HG03097 (cell line): ENCODE data around the gene HAGH.
A peak's percentile ranks its signal among the peaks of the same experiment; 100 is the strongest.

ENCODE experiments used
- ATAC-seq: cut with Tn5 transposase; IDR thresholded peaks from one replicate; pipeline ENCODE4 v1.9.1; 2021; ENCODE audit not compliant: unreplicated experiment, low FRiP score

Gene HAGH

GRCh38 chr16:1788095-1788707, 38.4 kb downstream of the HAGH start:
- no peak for ATAC-seq

DNA sequence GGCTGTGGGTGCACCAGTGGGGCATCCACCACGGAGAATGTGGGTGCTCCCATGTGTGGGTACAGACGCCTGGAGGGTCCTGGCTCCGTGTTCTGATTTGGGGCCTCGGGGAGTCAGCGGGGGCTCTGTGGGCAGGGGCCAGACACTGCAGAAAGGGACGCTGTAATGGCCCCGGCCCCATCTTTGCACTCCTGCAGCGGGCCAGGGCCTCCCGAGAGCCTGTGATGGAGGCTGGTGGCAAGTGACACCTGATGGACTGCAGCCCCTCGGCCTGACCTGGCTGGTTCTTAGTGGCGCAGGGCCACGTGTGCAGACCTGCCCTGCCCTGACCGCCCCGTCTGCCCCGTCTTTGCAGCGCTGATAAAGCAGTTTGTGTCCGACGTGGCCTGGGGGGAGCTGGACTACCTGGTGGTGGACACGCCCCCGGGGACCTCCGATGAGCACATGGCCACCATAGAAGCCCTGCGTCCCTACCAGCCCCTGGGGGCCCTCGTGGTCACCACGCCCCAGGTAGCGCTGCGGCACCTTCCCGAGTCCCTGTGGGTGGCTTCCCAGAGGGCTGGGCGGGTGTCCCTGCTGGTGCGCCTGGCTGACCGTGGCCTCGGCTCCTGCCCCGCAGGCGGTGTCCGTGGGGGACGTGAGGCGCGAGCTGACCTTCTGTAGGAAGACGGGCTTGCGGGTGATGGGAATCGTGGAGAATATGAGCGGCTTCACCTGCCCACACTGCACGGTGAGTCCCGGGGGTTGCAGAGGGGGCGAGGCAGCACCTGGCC, 39.1 kb downstream of the HAGH start:
- ATAC-seq, result no peak

DNA sequence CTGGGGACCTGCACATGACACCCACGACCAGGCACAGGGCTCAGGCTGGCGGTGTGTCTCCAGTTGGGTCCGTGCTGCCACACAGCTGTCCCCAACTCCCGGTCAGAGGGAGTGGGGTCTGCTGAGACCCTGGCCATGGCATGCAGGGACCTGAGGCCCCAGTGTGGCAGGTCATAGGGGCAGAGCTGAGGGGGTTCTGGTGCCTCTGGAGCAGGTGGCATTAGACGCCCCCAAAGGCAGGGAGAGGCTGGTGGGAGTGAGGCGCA, 39.6 kb downstream of the HAGH start:
- no peak for ATAC-seq

- no peak for ATAC-seq
Measured at GRCh38 chr16:1786242-1787055, 40.2 kb downstream of the HAGH start.

DNA sequence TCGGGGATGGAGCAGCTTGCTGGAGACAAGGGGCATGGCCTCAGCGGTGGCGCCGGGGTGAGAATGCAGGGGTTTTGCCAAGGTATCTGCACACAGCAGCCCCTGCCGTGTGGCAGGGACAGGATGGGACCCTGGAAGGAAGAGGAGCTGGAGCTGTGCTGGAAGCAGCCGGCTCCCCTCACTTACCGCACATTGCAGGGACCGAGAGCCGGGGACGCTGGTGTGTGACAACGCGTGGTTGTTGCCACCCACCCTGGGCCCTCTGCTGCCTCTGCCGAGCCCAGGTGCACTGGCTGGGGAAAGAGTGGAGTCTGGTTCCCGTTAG, 40.8 kb downstream of the HAGH start:
- ATAC-seq, result no peak

GRCh38 chr16:1784977-1785845, 41.4 kb downstream of the HAGH start:
- no peak for ATAC-seq

DNA sequence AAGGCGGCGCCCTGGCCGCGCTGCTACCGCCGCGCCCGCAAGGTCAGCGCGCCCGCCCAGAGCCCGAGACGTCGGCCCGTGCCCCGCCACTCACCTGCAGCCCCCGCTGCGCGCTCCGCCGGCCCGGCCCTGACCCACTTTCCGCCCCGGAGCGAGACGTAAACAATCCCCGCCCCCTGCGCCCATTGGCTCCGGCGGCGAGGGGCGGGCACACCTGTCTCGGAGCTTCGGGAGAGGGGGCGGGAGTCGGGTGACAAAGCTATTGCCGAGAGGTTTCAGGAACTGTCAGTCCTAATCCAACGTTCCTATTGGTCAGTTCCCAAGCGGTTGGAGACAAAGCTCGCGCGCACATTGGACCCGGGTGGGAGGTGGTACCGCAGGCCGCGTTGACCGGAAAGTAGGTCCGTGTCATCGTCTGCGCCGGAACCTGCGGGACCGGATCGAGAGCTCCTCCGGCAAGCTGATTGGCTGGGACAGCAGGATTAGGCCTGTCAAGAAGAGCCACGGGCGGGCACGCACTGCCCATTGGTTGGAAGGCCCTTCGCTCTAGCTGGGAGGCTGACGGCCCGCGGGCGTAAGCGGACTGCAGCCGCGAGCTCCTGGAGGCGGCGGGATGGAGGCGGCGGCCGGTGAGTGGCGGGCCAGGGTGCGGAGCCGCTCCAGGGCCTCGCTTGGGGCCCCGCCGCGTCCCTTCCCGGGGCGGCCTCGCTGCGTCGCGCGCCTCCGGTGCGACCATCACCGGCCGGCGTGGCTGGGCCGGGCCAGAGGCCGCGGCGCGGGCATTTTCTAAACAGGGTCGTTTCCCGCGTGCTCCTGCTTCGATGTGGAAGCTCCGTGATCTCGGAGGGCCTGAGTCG, 44.0 kb downstream of the HAGH start, which contains the start of the genes NUBP2 and SPSB3:
NUBP2 (plus strand) TSS at position 553 of the 857 bp plus-strand sequence; CDS start at position 614, 61 bp downstream.
SPSB3 (minus strand) TSS at position 164 of the 857 bp plus-strand sequence. CDS start 1,088 bp downstream, outside the sequence.
- peak; percentile 79 for ATAC-seq

- ATAC-seq, result peak; percentile 12
Measured at GRCh38 chr16:1781758-1782407, 44.7 kb downstream of the HAGH start.

DNA sequence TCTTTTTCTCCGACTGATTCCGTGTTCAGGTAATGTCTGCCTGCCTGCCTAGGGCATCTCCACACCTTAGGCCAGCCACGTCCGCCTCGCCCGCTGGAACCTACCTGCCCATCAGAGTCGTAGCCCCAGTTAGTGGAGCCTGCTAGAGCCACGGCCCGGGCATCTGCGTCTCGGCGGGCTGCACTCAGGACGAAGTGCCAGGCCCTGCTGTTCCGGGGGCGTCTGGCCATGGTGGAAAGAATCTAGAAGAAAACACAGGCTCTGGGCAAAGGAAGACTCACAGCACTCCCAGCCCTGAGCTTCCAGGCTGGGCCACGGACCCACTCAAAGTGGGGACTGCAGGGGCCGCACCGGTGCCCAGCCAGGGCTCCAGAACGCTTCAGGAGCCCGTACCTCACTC, 45.4 kb downstream of the HAGH start:
- ATAC-seq, result no peak

DNA sequence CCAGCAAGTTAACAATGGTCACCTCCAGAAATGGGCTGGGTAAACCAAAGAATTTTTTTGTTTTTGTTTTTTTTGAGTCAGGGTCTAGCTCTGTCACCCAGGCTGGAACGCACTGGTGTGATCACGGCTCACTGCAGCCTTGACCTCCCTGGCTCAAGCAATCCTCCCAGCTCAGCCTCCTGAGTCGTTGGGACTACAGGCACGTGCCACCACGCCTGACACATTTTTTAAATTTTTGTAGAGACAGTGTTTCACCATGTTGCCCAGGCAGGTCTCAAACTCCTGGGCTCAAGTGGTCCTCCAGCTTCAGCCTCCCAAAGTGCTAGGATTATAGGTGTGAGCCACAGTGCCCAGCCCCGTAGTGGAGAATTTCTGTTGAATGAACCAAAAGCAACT, 46.0 kb downstream of the HAGH start:
- no peak for ATAC-seq

DNA sequence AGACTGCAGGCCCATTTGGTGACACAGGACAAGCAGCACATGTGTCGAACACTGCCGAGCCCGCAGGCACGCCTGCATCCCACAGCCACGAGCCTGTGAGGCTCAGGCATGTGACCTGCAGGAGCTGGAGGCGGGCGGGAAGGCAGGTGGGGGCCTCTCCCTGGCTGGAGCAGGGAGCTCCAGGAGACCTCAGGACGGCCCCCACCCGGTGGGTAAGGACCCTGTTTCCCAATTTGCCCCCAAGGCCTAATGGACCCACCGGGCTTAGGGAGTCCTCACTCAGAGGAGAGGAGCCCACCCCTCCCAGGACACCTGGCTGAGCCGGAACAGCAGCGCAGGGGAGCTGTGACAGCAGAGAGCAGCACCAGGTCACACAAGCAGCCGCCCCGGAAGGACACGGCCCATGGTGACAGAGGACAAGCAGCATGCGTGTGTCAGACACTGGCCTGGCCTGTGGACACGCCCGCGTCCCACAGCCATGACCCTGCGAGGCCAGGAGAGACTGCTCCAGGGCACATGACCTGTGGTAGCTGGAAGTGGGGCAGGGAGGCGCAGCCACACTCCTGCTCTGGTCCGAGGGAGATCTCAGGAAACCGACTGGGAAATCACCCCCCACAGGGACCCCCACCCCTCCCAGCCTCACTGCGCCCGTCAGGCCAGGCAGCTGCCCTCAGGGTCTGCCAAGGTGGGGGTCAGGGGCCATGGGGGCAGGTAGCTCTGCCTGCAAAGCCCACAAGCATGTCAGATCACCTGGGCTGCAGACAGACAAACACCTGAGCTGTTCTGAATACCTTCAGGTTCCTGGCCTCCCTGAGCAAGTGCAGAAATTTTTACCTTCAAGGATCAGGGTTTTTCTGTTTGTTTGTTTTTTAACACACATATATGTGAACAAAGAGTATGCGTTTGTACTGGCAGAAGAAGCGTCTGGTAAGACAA, 46.6 kb downstream of the HAGH start:
- ATAC-seq, result no peak

DNA sequence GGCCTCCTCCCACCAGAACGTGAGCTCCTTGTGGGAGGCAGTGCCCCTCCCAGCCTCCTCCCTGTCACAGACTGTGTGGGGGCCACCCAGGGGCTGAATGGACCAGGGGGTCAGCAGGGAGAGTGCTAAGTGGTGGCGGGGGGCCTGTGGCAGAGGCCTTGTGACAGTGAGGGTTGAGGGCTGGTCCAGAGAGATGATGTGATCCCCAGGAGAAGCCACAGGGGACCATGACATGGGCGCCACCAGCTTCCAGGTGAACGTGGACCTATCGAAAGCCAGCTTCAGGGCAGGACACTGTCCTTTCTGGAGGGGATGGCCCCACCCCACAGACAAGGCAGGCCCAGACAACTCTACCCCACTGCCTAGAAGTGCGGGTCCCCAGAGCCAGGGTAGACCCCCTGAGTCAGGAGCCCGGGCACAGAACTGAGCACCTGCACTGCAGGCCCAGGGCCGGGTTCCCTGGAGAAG, 47.4 kb downstream of the HAGH start:
- no peak for ATAC-seq

DNA sequence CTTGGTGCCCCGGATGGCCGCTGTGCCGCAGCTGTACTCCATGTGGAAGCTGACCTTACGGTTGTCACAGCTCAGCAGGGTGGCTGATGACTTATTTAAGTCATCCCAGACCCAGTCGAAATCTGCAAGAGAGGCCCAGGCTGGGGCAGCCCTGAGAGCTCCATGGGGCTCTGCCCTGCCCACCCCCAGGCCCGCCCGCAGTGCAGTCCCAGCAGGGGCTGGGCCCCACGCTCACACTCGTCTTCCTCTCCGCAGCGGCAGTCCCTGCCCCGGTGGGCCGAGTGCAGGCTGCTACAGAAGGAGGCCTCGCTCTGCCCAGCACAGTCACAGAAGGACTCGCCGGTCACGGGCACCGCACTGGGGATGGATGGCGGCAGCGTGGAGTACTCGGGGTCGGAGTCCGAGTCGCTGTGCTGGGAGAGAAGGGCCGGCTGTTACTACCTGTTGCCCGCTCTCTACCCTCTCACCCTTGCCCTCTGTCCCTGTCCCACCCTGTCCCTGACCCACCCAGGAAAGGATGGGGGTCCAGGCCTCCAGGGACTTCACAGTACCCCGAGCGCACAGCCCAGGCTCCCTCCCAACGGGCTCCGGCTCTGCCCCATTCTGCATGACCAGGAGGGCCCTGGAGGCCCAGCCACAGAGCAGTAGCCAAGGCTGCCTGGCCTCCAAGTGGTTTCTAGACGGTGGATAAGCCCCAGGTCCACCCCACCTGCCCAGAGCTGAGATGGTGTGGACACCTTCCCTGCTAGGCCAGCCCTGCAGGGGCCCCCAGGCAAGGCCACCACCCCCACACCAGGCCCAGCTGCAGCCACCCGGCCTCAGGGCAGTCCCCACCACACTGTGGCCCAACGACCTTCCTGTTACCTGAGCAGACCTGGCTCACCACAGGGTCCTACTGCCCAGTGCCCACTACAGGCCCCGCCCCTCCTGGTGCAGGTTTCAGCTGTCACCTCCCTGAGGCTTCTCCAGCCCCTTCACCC, 48.1 kb downstream of the HAGH start:
- ATAC-seq, result no peak

GRCh38 chr16:1777375-1778199, 49.0 kb downstream of the HAGH start:
- ATAC-seq, result no peak

- ATAC-seq, result no peak
Measured at GRCh38 chr16:1776991-1777374, 49.6 kb downstream of the HAGH start.

GRCh38 chr16:1776672-1776955, 50.0 kb downstream of the HAGH start:
- no peak for ATAC-seq
